Thyroid gland (tissue), 4 donors: ENCODE measurements around the gene ERO1A.
A peak's percentile ranks its signal among the peaks of the same experiment; 100 is the strongest.

Source experiments
- CTCF ChIP-seq, 6 experiments: fragments of 200-600 bp in 3 of 6; fragments of 450-650 bp in 3 of 6; sonication (generic) in 3 of 6; IDR thresholded peaks; one replicate each; pipeline ENCODE4 v1.5.1; 2016 to 2019; ENCODE audit warnings: antibody characterized with exemption in 6 of 6, mild to moderate bottlenecking in 2 of 6, inconsistent platforms in 1 of 6, moderate library complexity in 1 of 6
- POLR2A ChIP-seq, 2 donors: fragments of 450-650 bp; IDR thresholded peaks; one replicate each; pipeline ENCODE4 v1.6.1; 2017; ENCODE audit warnings: antibody characterized with exemption in 2 of 2, mild to moderate bottlenecking in 2 of 2, moderate library complexity in 1 of 2

DNA sequence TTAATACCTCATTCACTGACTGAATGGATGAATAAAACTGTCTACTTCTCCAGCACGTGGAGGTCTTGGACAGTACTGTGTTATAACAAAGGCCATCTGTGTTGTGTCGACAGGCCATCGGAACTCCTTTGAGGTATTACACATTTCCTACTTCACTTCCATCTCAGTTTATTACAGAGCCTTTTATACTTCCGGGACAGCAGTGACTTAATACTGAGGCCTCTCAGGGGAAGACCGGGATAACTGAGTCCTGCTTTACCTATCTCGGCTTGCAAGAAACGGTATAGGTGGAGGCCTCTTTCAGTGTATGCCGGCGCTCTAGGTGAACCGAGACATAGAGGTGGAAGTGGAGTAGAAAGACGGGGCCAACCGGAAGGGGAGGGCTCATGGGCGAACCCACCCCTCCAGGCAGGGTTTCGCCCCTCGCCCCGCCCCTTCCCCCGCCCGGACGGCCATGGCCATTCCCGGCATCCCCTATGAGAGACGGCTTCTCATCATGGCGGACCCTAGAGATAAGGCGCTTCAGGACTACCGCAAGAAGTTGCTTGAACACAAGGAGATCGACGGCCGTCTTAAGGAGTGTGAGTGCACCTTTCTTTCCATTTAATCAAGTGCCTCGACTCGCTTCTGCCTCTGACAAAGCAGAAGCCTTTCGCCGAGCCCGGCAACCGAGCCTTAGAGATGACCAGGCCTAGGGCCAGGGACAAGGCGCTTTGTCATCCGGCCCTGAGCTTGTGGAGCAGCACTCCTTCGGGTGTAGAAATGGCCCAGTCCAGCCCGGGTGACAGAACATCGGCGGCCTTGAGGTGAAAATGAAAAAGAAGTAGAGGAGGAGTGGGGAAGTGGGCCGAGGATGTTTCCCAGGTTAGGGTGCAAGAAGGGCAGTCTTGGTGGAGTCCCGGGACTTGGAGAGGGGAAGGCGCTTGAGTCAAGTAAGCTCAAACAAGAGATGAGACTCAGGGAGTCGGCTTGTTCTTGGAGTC, 11.7 kb upstream of the ERO1A start, which contains the start of gene PSMC6:
- no peak for TF ChIP-seq CTCF (IDR thresholded peaks at IDR 0.05)
- TF ChIP-seq POLR2A (IDR thresholded peaks at IDR 0.05), result peak in 1 of 2 donors; percentile 91
